Stimulated activated CD4-positive, alpha-beta T cell treated with anti-CD3 and anti-CD28 coated beads, Interleukin-1b, Interleukin-23, amount 100 ng/mL, for 48 hours (primary cell): Measurements from ENCODE around the gene SCLY.
"Not testable (repeated sequence)": the region's sequence is repeated elsewhere in the genome, so short reads cannot be mapped to it uniquely, and the experiment has no call there.

ENCODE experiments used
- DNase-seq: peaks from one replicate; pipeline ENCODE4 v3.0.0-alpha.2; 2020

The SCLY gene

GRCh38 chr2:238042090-238042489 is 18.7 kb upstream of the SCLY start:
- DNase-seq, result no peak

DNA sequence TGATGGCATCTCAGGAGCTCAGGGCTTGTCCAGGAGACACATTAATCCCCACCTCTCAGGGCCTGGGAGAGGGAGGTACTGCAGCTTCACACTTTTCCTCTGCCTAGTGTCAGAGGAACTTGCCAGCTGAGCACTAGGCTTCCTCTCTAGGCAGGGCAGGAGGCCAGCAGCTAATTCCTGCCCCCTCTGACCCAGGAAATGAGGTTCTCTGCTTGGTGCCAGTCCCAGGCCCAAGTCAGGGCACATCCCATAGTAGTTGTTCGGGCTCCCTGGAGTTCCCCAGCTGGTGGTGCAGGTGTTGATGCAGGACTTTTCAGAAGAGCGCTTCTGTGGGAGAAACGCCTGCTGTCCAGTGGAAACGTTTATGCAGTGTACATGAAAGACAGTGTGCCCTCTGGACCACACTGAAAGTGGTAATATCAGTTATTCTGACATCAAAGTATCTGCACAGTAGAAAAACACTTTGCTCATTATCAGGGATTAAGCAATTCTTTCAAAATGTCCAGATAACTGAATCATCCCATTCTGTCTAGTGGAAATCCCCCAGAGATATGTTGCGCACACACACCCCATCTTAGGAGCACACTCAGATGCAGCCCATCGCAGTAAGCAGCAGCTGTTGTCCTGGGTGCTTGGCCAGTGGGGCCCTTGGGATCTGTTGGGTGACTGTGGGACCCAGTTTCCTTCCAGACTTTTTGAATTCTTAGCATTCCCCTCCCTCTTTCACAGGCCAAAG is 17.8 kb upstream of the SCLY start:
- DNase-seq, result no peak

DNA sequence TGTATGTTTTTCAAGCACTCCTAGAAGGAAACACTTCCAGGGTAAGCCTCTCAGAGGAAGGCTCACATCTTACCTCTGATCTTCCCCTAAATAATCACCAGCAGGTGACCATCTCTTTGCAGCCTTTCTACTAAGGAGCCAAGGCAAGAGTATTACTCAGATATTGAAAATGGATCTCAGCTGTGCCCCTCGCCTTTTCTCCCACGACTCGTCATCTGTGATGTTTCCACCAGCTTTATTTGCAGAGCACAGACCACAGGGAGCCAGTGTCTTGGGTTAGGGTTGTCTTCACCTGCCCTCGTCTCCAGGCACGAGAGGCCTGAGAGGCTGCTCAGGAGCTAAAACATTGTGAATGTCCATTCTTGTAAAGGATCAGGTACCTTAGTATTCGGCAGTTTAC is 16.9 kb upstream of the SCLY start:
- DNase-seq, result no peak

GRCh38 chr2:238045575-238045974 is 15.2 kb upstream of the SCLY start:
- DNase-seq, result no peak

DNA sequence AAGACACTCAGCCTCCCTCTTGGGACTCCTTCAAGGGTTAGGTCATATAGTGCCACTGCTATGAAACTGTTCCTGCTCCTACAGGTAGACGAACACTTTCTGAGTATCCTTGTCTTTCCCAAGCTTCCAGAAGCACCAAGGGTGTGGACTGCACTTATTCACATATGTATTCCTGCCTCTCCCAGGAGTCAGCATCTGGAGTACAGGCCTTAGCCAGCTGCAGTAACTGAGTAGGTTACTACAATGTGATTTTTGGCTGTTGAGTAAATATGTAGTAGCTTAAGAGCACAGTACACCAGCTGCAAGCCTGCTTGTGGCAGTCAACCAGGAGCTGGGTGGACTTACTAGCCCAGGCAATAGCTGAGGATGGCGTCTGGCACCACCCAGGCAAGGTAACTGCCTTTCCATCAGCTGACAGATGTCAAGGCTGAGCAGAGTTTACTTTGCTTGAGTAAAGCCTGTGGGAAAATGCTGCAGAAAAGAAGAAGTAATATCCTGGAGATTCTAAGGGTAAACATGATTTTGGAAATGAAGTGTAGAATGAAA is 14.0 kb upstream of the SCLY start:
- DNase-seq, result no peak

DNA sequence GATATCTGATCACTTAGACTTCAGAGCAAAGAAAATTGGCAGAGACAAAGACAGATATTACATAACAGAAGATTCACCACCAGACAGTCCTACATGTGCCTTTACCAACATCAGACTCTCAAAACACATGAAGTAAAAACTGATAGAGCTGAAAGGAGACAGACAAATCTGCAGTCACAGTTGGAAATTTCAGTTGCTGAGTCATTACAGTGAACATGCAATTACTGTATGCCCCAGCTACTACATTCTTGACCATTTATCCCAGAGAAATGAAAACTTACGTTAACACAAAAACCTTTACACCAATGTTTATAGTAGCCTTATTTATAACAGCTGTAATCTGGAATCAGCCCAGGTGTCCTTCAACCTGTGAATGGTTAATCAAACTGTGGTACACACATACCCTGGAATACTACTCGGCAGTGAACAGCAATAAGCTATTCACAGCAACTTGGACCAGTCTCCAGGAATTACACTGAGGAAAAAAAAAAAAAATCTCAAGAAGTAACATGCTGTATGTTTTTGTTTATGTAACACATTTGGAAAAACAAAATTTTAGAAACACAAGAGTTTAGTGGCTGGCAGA is 7.5 kb upstream of the SCLY start:
- DNase-seq, result no peak

DNA sequence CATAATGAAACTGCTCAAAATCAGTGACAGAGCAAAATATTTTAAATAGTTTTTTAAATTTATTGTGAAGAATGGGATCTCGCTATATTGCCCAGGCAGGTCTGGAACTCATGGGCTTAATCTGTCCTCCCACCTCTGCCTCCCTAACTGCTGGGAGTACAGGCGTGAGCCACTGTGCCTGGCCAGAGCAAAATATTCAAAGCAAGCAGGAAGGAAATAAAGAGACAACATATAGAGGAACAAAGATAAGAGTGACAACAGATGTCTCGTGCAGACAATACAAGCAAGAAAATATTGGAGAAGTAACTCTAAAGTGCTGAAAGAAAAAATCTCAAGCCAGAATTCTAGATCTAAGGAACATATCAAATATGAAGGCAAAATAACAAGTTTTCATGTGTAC is 5.0 kb upstream of the SCLY start:
- DNase-seq, result no peak

- DNase-seq, result not testable (repeated sequence)
These were observed 2.9 kb upstream of the SCLY start for GRCh38 chr2:238057696-238058575.

DNA sequence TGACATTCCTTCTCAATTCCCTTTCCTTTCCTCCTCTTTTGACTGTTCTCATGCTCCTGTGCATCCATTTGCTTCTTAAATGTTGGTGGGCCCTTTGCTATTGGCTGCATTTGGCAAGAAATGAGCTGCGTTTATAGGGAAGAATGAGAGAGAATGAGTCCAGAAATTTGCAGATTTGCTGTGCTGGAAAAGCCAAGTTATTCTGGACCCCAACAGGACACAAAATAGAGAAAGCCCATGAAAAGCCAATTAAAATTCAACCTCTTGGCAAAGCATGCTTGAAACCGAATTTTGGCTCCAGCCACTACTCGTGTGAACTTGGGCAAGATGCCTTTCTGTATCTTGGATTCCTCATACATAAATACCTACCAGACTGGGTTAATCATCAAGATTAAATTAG is 1.3 kb upstream of the SCLY start:
- no peak for DNase-seq

DNA sequence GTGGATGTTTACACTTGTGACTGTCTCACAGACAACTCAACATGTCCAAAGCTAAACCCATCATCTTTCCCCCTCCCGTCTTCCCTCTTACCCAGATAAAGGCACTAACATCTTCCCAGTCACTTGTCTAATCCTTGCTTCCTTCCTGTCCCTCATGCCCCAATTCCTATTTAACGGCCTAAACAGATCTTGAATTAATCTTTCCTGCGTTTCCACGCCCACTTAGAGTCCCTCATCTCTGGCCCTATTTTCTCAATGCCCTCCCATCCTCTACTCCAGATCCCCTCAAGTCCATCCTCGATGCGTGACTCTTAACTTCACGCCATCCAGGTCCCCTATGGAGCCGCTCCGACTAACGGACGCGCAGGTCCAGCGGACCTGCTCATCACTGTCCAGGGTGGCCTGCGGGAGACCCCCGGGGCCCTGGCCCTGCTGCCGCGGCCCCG is 682 bp upstream of the SCLY start:
- DNase-seq, result no peak

- DNase-seq, result peak; percentile 36
These were observed 758 bp downstream of the SCLY start for GRCh38 chr2:238061315-238062202.

DNA sequence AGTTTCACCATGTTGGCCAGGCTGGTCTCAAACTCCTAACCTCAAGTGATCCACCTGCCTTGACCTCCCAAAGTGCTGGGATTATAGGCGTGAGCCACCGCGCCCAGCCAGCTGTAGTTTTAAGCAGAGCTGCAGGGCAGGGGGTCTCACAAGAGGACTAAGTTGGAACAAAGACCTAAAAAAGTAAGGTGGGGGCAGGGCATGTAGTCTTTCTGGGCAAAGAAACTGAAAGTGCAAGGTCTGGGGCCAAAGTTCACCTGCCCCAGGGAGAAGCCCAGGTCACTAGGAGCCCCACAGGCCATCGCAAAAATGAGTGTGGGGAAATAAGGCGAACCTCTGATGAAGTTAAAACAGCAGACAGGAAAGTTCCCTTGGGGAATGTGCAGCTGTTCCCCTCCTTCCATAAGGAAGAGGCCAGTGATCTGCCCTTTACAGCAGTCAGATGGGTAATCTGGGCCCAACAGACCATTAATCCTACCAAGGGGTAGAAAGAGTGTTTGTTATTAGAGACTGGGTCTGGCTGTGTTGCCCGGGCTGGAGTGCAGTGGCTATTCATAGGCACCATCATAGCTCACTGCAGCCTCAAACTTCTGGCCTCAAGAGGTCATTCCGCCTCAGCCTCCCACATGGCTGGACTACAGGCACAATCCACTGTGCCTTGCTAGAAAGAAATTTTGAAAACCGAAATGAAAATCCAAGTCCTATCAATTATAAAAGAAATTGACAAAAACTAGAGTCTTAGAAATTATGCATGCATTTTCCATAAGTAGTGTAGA is 2.8 kb downstream of the SCLY start:
- no peak for DNase-seq

GRCh38 chr2:238064376-238064775 is 3.6 kb downstream of the SCLY start:
- DNase-seq, result no peak

GRCh38 chr2:238065071-238065846 is 4.5 kb downstream of the SCLY start:
- no peak for DNase-seq

DNA sequence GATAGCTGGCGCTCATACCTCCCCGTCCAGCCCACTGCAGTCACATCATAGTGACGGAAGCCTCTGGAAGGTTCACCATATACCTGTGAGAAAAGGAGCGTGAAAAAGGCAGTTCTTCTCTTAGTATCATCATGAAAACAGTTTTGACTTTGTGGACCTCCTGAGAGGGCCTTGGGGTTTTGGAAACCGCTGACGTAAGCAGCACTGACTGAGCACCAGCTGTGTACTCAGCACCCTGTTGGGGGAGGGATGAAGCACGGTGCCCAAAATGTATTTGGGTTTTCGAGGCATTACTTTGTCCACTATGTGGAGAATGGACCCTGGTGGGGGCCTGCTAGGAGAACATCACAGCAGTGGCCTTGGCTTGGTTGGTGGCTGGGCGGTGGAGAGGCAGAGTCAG is 5.4 kb downstream of the SCLY start:
- no peak for DNase-seq

DNA sequence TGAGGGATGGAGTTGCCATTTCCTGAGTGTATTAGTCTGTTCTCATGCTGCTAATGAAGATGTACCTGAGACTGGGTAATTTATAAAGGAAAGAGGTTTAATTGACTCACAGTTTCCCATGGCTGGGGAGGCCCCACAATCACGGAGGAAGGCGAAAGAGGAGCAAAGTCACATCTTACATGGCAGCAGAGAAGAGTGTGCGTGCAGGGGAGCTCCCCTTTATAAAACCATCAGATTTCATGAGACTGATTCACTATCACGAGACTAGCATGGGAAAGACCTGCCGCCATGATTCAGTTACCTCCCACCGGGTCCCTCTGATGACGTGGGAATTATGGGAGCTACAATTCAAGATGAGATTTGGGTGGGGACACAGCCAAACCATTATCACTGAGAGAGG is 5.9 kb downstream of the SCLY start:
- DNase-seq, result peak; percentile 62

- no peak for DNase-seq
These were observed 7.1 kb downstream of the SCLY start for GRCh38 chr2:238067939-238068338.

- no peak for DNase-seq
These were observed 8.4 kb downstream of the SCLY start for GRCh38 chr2:238069021-238069709.

- DNase-seq, result no peak
These were observed 9.1 kb downstream of the SCLY start for GRCh38 chr2:238069877-238070276.

- no peak for DNase-seq
These were observed 14.6 kb downstream of the SCLY start for GRCh38 chr2:238075397-238075796.
